Measurements from ENCODE around the gene IFRD1. TPM values are rescaled to one million over a fixed set of nuclear protein-coding genes. Genes with fewer than 3 reads are reported as not detected.

IFRD1 gene
- total RNA-seq, 1 experiment from 2014 or later, result 116 TPM

DNA sequence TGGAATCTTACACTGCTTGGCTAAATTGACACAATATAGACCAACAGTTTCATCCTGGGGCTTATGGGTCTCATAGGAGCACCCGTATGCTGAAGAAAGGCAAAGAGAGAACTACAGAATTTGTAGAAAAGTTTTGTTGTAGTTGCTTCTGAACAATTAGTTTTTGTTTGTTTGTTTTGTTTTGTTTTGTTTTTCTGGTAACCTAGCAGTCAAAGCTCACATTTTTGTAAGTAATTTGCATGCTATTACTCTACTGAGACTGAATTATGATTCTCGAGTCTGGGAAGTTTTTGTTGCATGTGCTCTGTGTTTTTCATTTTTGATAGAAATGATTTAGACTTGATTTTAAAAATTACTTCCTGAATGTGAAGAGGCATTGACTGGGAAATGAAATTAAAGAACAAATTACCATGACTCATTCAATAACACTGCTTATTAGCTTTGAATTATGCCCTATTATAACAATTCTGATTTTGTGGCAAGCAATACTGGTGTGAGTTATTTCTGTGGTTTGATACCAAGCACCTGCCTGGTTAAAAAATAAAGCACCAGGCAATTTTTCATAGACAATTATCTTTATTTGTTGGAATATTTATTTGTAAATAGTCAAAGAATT, 31.0 kb downstream of the IFRD1 start:
- Mint-ChIP-seq H3K27ac (ENCODE audit: low read depth, unreplicated experiment) (no peak overlapping the region), H3K27me3 (ENCODE audit: insufficient read depth, unreplicated experiment) (no peaks in the 10 kb centered on the region), H3K4me1 (ENCODE audit: insufficient read depth, unreplicated experiment) (peaks cover 19% of the 10 kb centered on the region), H3K9me3 (ENCODE audit: unreplicated experiment) (no peaks in the 10 kb centered on the region), H3K36me3 (ENCODE audit: insufficient read depth, unreplicated experiment) (peaks cover 27% of the 10 kb centered on the region), H3K4me3 (ENCODE audit: unreplicated experiment) (no peak overlapping the region)
- TF ChIP-seq, protein P1, sequence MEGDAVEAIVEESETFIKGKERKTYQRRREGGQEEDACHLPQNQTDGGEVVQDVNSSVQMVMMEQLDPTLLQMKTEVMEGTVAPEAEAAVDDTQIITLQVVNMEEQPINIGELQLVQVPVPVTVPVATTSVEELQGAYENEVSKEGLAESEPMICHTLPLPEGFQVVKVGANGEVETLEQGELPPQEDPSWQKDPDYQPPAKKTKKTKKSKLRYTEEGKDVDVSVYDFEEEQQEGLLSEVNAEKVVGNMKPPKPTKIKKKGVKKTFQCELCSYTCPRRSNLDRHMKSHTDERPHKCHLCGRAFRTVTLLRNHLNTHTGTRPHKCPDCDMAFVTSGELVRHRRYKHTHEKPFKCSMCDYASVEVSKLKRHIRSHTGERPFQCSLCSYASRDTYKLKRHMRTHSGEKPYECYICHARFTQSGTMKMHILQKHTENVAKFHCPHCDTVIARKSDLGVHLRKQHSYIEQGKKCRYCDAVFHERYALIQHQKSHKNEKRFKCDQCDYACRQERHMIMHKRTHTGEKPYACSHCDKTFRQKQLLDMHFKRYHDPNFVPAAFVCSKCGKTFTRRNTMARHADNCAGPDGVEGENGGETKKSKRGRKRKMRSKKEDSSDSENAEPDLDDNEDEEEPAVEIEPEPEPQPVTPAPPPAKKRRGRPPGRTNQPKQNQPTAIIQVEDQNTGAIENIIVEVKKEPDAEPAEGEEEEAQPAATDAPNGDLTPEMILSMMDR (IDR thresholded peaks at IDR 0.05; ENCODE audit: unreplicated experiment), result no peak
- intact Hi-C loops (cut with micrococcal nuclease), result no loop called here
- DNase-seq (ENCODE audit: unreplicated experiment), result no peak
- no TSS peak for BruUV-seq (replicated peaks)
- ChIA-PET POLR2A (interaction anchor here (0.7 to 5.5 kb wide), 9 partner anchors 9 to 308 kb away, joined by 3 to 55 read pairs (median 4); partner anchors contain the start of gene IFRD1), CTCF (interaction anchor here (1.0 to 2.1 kb wide), 5 partner anchors 14 to 714 kb away, joined by 3 to 11 read pairs (median 7); no protein-coding TSS in a partner anchor)

DNA sequence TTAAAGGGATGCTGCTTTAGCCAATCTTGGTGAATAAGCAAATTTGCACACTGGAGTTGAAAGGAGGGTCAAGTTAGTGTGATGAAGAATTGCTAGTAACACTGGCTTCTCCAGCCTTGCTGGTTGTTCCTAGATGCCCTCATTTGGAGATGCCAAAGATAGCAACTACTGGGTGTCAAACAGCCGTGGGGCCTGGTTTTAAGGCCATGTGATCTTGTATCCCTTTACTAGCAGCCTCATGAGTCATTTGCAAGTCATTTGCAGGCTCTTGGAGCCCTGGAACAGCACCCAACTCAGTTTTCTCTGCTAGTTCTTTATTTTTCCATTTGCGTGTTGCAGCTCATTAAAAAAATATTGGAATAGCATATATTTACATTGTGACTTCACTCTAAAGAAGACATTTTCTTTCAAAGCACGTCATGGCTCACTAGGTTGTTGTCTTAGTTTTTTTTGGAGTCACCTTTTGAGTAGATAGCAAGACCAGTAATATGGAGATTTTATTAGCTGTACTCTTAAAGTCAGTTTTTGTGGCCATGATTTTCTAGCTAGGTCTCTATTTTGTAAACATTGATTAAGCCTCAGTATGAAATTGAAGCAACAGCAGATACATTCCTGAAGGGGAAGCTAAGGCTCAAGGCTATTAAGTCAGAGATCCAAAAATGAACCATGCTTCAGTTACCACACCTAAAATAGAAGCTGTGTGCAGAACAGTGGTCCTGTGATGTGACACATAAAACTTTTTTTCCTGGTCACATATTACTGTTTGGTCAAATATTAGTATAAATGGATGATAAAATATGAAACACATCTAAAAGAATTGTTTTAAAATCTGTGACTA, 31.8 kb downstream of the IFRD1 start:
- no TSS peak for BruUV-seq (replicated peaks)
- ChIA-PET CTCF (interaction anchor here (0.6 to 1.2 kb wide), 3 partner anchors 14 to 619 kb away, joined by 3 to 4 read pairs (median 4); no protein-coding TSS in a partner anchor), POLR2A (interaction anchor here (0.7 to 5.5 kb wide), 9 partner anchors 15 to 417 kb away, joined by 3 to 55 read pairs (median 3); partner anchors contain the start of gene IFRD1)
- peaks cover 19% of the 10 kb centered on the region for H3K36me3 Mint-ChIP-seq (ENCODE audit: insufficient read depth, unreplicated experiment)
- intact Hi-C loops (cut with micrococcal nuclease), result no loop called here
- H3K4me3 Mint-ChIP-seq (ENCODE audit: unreplicated experiment), result no peak overlapping the region
- TF ChIP-seq, protein P1 (IDR thresholded peaks at IDR 0.05; ENCODE audit: unreplicated experiment), result no peak
- H3K27me3 Mint-ChIP-seq (ENCODE audit: insufficient read depth, unreplicated experiment), result no peaks in the 10 kb centered on the region
- H3K4me1 Mint-ChIP-seq (ENCODE audit: insufficient read depth, unreplicated experiment), result peaks cover 19% of the 10 kb centered on the region
- no peak overlapping the region for H3K27ac Mint-ChIP-seq (ENCODE audit: low read depth, unreplicated experiment)
- DNase-seq (ENCODE audit: unreplicated experiment), result peak; percentile 93
- no peaks in the 10 kb centered on the region for H3K9me3 Mint-ChIP-seq (ENCODE audit: unreplicated experiment)

DNA sequence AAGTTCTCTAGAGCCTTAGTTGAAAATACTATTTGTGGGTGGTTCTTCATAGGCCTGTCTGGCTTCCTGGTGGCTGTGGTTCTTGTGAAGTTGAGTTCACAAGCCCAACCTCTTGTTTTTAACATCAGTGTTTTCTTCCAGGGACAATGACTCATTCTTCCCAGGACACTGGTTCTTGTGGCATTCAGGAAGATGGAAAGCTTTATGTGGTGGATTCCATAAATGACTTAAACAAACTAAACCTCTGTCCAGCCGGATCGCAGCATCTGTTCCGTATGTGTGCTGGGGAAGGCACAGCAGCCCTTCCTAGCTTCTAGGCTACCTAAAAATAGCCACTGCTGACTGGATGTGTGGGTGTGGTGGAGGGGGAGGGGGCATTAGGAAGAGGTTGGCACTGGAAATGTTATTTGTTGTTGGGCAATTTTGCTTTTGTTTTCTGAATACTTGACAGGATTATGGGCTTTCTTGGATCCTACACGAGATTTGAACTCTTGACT, 34.5 kb downstream of the IFRD1 start:
- H3K9me3 Mint-ChIP-seq (ENCODE audit: unreplicated experiment), result no peaks in the 10 kb centered on the region
- intact Hi-C loops (cut with micrococcal nuclease), result no loop called here
- no peaks in the 10 kb centered on the region for H3K27me3 Mint-ChIP-seq (ENCODE audit: insufficient read depth, unreplicated experiment)
- POLR2A ChIA-PET, result interaction anchor here (0.9 to 5.5 kb wide), 3 partner anchors 23 to 35 kb away, joined by 4 to 55 read pairs (median 6); partner anchors contain the start of gene IFRD1
- CTCF ChIA-PET, result interaction anchor here (0.6 to 3.2 kb wide), 6 partner anchors 11 to 631 kb away, joined by 3 to 19 read pairs (median 5); no protein-coding TSS in a partner anchor
- peaks cover 19% of the 10 kb centered on the region for H3K4me1 Mint-ChIP-seq (ENCODE audit: insufficient read depth, unreplicated experiment)
- H3K4me3 Mint-ChIP-seq (ENCODE audit: unreplicated experiment), result no peak overlapping the region
- H3K27ac Mint-ChIP-seq (ENCODE audit: low read depth, unreplicated experiment), result peak overlapping the region; percentile 37
- H3K36me3 Mint-ChIP-seq (ENCODE audit: insufficient read depth, unreplicated experiment), result peaks cover 5% of the 10 kb centered on the region
- no TSS peak for BruUV-seq (replicated peaks)
- TF ChIP-seq, protein P1 (IDR thresholded peaks at IDR 0.05; ENCODE audit: unreplicated experiment), result no peak
- DNase-seq (ENCODE audit: unreplicated experiment), result peak; percentile 72

DNA sequence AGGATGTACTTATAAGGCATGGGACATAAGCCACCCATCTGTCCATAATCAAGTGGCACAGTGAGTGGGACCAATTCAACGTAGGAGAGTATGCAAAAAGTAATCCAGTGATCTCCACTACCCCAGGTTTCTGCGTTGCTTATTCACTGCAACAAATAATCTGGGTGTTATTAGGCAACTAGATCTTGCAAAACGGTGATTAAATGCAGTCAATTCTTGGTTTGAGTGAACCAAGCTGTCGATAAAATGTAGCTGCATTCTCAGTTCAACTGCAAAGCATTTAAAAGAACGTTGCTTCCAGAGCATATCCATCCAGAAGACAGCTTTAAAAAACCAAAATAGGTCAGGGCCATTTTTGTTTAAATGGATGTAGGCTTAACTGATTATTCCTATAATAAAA, 35.5 kb downstream of the IFRD1 start:
- no peak overlapping the region for H3K27ac Mint-ChIP-seq (ENCODE audit: low read depth, unreplicated experiment)
- no TSS peak for BruUV-seq (replicated peaks)
- H3K27me3 Mint-ChIP-seq (ENCODE audit: insufficient read depth, unreplicated experiment), result no peaks in the 10 kb centered on the region
- intact Hi-C loops (cut with micrococcal nuclease), result no loop called here
- no peak for DNase-seq (ENCODE audit: unreplicated experiment)
- CTCF ChIA-PET, result interaction anchor here (1.5 to 3.2 kb wide), 2 partner anchors 10 to 26 kb away, joined by 5 to 19 read pairs; no protein-coding TSS in a partner anchor
- TF ChIP-seq, protein P1 (IDR thresholded peaks at IDR 0.05; ENCODE audit: unreplicated experiment), result no peak
- no peak overlapping the region for H3K4me3 Mint-ChIP-seq (ENCODE audit: unreplicated experiment)
- POLR2A ChIA-PET, result interaction anchor here (0.9 to 5.5 kb wide), 2 partner anchors 14 to 36 kb away, joined by 3 to 55 read pairs; partner anchors contain the start of gene IFRD1
- peaks cover 19% of the 10 kb centered on the region for H3K4me1 Mint-ChIP-seq (ENCODE audit: insufficient read depth, unreplicated experiment)
- H3K36me3 Mint-ChIP-seq (ENCODE audit: insufficient read depth, unreplicated experiment), result peaks cover 5% of the 10 kb centered on the region
- no peaks in the 10 kb centered on the region for H3K9me3 Mint-ChIP-seq (ENCODE audit: unreplicated experiment)
